Measurements from ENCODE around the gene MRPL55.

Gene MRPL55

DNA sequence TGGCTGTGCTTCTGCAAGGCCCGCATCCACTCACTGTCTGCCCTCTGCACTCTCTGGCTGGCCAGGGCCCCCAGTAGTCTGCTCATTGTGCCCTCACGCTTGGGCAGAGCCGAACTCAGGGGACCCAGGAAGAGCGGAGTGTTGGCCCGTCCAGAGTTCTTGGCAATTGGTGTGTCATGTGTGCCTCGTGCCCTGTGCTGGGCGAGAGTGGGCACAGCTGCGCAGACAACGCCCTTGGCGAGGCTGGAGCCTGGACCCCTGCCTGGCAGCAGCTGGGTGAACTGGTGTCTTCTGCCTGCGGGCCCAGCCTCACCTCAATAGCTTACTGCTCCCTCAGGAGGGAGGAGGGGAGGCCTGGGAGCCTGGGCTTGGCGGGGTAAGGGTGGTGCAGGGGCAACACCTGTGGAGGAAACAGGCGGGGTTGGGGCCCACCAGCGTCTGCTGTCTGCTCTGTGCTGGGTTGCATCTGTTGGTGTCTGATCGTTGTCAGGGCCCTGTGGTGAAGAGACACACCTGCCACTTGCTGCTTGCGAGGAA lies 33.1 kb upstream of the MRPL55 start:
- H3K36me3 ChIP-seq, result peaks cover 12 to 21% (median 20%) of the 10 kb centered on the region in 3 donors
- H3K27ac ChIP-seq, result peak overlapping the region in 1 of 2 donors; percentile 99
- TF ChIP-seq, protein P1, sequence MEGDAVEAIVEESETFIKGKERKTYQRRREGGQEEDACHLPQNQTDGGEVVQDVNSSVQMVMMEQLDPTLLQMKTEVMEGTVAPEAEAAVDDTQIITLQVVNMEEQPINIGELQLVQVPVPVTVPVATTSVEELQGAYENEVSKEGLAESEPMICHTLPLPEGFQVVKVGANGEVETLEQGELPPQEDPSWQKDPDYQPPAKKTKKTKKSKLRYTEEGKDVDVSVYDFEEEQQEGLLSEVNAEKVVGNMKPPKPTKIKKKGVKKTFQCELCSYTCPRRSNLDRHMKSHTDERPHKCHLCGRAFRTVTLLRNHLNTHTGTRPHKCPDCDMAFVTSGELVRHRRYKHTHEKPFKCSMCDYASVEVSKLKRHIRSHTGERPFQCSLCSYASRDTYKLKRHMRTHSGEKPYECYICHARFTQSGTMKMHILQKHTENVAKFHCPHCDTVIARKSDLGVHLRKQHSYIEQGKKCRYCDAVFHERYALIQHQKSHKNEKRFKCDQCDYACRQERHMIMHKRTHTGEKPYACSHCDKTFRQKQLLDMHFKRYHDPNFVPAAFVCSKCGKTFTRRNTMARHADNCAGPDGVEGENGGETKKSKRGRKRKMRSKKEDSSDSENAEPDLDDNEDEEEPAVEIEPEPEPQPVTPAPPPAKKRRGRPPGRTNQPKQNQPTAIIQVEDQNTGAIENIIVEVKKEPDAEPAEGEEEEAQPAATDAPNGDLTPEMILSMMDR (IDR thresholded peaks at IDR 0.05), result no peak
- no peaks in the 10 kb centered on the region for H3K27me3 ChIP-seq
- peak in 1 of 2 donors; percentile 66 for DNase-seq
- intact Hi-C loops (cut with DNase I; ENCODE audit: low total_unique reads), result no loop called here
- no peaks in the 10 kb centered on the region for H3K9me3 ChIP-seq
- H3K4me3 ChIP-seq, result peak overlapping the region; percentile 98
- H3K4me1 ChIP-seq, result peaks cover 0 to 50% (median 40%) of the 10 kb centered on the region in 4 donors

DNA sequence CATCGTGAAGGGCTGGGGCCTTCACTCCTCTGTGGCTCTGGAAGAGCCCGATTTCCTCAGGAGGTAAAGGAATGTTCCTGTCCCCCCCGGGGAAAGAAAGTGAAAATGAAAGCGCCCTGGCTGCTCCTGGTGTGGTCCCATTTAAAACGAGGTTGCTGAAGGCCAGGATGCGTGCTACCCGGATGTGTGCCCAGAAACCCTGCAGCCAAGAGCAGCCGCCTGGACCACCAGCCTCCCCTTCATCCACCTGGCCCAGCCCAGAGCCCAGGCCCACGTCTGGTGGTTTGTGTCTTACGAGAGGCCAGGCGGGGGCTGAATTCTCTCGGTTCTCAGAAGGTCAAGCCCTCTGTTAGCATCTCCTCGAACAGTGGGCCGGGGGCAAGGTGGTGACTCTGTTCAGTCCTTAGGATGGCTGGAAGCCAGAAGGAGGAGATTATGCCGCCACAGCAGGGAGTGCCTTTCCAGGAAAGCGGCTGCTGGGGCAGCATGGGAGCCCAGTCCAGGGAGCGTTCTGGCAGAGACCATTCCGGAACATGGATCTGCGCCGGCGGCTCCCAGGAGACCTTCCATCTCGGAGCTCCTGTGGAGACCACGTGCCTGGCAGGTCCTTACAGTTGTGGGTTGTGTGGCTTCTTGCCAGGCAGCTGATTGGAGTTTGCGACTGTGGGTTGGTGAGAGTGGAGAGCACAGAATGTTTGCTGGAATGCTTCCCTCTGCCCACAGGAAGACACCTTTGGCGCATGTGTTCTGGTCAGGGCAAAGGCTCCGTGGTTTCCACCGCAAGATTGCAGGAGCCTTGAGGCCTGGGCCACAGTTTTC lies 32.3 kb upstream of the MRPL55 start:
- peak overlapping the region; percentile 97 to 99 for H3K27ac ChIP-seq
- peak in 1 of 2 donors; percentile 68 for DNase-seq
- peaks cover 0 to 50% (median 40%) of the 10 kb centered on the region in 4 donors for H3K4me1 ChIP-seq
- H3K4me3 ChIP-seq, result peak overlapping the region; percentile 98
- TF ChIP-seq, protein P1 (IDR thresholded peaks at IDR 0.05), result no peak
- no peaks in the 10 kb centered on the region for H3K27me3 ChIP-seq
- H3K9me3 ChIP-seq, result no peaks in the 10 kb centered on the region
- intact Hi-C loops (cut with DNase I; ENCODE audit: low total_unique reads), result loop anchor here (2.0 kb wide), 1 partner anchor 23 kb away; the partner anchor contains the start of gene IBA57
- peaks cover 4 to 13% (median 12%) of the 10 kb centered on the region in 3 donors for H3K36me3 ChIP-seq

DNA sequence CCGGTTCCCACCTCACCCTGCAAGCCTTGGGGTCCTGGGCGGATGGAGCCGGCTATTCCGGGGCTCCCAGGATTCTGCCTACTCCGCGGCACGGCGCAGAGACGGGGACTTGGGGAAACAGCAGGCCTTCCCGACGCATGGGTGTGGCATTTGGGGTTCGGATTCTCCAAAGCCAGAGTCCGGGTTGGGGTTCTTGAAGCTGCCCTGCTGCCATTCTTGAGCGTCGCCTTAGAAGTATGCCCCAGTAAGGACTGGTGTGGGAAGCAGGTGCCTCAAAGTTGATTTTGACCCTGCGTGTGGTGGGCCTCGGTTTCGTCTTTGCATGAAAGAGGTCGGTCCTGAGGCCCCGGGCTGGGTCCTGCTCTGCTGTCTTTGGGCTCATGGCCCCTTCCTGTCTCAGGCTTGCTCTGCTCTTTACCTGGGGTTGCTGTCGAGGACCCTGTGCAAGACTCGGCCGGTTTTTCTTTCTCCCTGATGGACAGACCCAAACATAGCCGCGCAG lies 31.7 kb upstream of the MRPL55 start:
- no peak for DNase-seq
- intact Hi-C loops (cut with DNase I; ENCODE audit: low total_unique reads), result loop anchor here (2.0 kb wide), 1 partner anchor 24 kb away; the partner anchor contains the start of gene IBA57

DNA sequence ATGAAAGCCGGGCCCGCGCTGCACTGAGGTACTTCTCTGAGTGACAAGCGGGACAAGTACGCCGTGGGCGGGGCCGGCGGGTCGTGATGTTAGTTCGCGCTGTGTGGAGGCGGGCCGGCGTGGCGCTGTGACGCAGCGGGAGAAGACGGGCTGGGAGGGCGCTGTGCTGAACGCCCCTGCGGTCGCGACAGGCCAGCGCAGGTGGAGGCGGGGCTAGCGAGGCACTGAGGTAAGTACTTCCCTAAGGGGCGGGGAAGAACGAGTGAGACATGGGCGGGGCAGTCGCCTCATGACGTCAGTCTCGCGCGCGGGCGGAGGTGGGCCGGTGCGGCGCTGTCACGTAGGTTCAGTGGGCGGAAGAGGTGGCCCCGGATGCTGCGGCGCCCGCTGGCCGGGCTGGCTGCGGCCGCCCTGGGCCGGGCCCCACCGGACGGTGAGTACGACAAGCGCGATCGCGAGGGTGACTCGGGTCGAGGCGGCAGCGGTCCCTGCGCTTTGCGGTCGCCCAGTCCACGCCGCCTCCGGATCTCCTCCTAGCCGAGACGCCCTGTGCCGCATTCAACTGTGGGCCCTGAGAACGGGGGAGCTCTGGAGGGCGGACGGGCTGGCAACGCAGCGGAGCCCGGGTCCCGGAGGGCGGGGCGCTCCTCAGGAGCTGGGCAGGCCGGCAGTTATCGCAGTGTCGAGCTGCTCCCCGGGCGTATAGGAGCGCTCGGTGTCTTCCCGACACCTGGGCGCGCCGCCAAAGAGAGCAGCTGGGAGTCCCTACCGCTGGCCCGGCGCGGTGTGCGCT lies 31.0 kb upstream of the MRPL55 start, which contains the start of gene GUK1:
Gene GUK1 (plus strand): TSS at position 349 of the 793 bp plus-strand sequence. CDS start 24 bp downstream, at position 373.
- H3K27me3 ChIP-seq, result no peaks in the 10 kb centered on the region
- TF ChIP-seq, protein P1 (IDR thresholded peaks at IDR 0.05), result peak; percentile 32 to 45
- H3K9me3 ChIP-seq, result no peaks in the 10 kb centered on the region
- H3K27ac ChIP-seq, result peak within 1 kb of the TSS; percentile 97 to 99
- H3K4me1 ChIP-seq, result peaks cover 0 to 46% (median 37%) of the 10 kb centered on the region in 4 donors
- H3K4me3 ChIP-seq, result peak within 1 kb of the TSS; percentile 98
- DNase-seq, result peak; percentile 100
- H3K36me3 ChIP-seq, result no peaks in the 10 kb centered on the region
- intact Hi-C loops (cut with DNase I; ENCODE audit: low total_unique reads), result loop anchor here (2.0 kb wide), 1 partner anchor 25 kb away; the partner anchor contains the start of gene IBA57

More for the DNA sequence above, 31.7 kb upstream of the MRPL55 start:
- TF ChIP-seq, protein P1 (IDR thresholded peaks at IDR 0.05), result no peak
- H3K4me1 ChIP-seq, result peaks cover 0 to 50% (median 40%) of the 10 kb centered on the region in 4 donors
- peak overlapping the region; percentile 97 to 99 for H3K27ac ChIP-seq
- H3K9me3 ChIP-seq, result no peaks in the 10 kb centered on the region
- H3K36me3 ChIP-seq, result peaks cover 0 to 6% (median 6%) of the 10 kb centered on the region in 3 donors
- no peaks in the 10 kb centered on the region for H3K27me3 ChIP-seq
- peak overlapping the region; percentile 98 for H3K4me3 ChIP-seq

DNA sequence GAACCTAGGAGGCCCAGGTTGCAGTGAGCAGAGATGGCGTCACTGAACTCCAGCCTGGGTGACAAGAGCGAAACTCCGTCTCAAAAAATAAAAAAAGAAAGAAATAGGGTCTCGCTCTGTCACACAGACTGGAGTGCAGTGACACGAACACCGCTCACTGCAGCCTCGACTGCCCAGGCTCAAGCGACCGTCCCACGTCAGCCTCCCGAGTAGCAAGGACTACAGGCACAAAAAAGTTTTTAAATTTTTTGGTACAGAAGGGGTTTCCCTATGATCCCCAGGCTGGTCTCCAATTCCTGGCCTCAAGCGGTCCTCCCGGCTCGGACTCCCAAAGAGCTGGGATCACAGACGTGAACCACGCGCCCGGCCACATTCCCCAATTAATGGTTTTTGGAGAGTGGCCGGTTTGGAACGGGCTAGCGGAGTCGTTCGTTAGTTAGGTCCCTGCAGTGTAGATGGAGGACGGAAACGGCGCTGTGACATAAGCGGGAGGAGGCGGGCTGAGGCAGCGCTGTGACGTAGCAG lies 30.4 kb upstream of the MRPL55 start:
- intact Hi-C loops (cut with DNase I; ENCODE audit: low total_unique reads), result no loop called here

More for the DNA sequence above, 30.4 kb upstream of the MRPL55 start:
- peak overlapping the region; percentile 97 to 99 for H3K27ac ChIP-seq
- H3K36me3 ChIP-seq, result no peaks in the 10 kb centered on the region
- peaks cover 0 to 6% of the 10 kb centered on the region in 2 donors for H3K27me3 ChIP-seq
- DNase-seq, result no peak
- TF ChIP-seq, protein P1 (IDR thresholded peaks at IDR 0.05), result no peak
- H3K9me3 ChIP-seq, result no peaks in the 10 kb centered on the region
- H3K4me1 ChIP-seq, result peaks cover 0 to 40% (median 34%) of the 10 kb centered on the region in 4 donors
- peak overlapping the region; percentile 98 for H3K4me3 ChIP-seq
